Fibroblast of peridontal ligament (primary cell): ENCODE measurements around the gene CT47B1.
"Not testable (repeated sequence)": the region's sequence is repeated elsewhere in the genome, so short reads cannot be mapped to it uniquely, and the experiment has no call there.

Experiments
- DNase-seq: peaks from one replicate; pipeline ENCODE4 v3.0.0-alpha.2; 2010; ENCODE audit errors: extremely low read depth

CT47B1 gene

GRCh38 chrX:120875766-120876165 is at the start of gene CT47B1:
CT47B1 (minus strand) TSS chrX:120875866; CDS start chrX:120875670, 196 bp downstream.
- not testable (repeated sequence) for DNase-seq

GRCh38 chrX:120874678-120875557 is 748 bp downstream of the CT47B1 start:
- no peak for DNase-seq

GRCh38 chrX:120857240-120857639 is 18.4 kb downstream of the CT47B1 start:
- DNase-seq, result no peak

- no peak for DNase-seq
Measured at GRCh38 chrX:120840827-120841226, 34.8 kb downstream of the CT47B1 start.

- DNase-seq, result no peak
Measured at GRCh38 chrX:120839491-120839890, 36.2 kb downstream of the CT47B1 start.

- DNase-seq, result not testable (repeated sequence)
Measured at GRCh38 chrX:120827213-120827612, 48.5 kb downstream of the CT47B1 start.

GRCh38 chrX:120825146-120825545 is 50.5 kb downstream of the CT47B1 start:
- DNase-seq, result no peak

GRCh38 chrX:120824021-120824420 is 51.6 kb downstream of the CT47B1 start:
- no peak for DNase-seq

GRCh38 chrX:120823556-120823955 is 52.1 kb downstream of the CT47B1 start:
- no peak for DNase-seq
